GM23248 (cell line): Measurements from ENCODE around the gene USP46. TPM values are rescaled to one million over a fixed set of nuclear protein-coding genes. Genes with fewer than 3 reads are reported as not detected.
A peak's percentile ranks its signal among the peaks of the same experiment; 100 is the strongest.

Experiments used
- DNase-seq: peaks from one replicate; pipeline ENCODE4 v3.0.0-alpha.2; 2015
- H2AFZ ChIP-seq: fragments of 200-600 bp; sonication (generic); 2 replicates; pipeline ENCODE4 v1.6.1; 2016; ENCODE audit warnings: antibody characterized with exemption
- H3F3A ChIP-seq: fragments of 200-600 bp; sonication (generic); 2 replicates; pipeline ENCODE4 v1.6.1; 2016; ENCODE audit warnings: mild to moderate bottlenecking, antibody characterized with exemption, mixed run types; ENCODE audit not compliant: insufficient read depth
- H3K27ac ChIP-seq: fragments of 200-600 bp; sonication (generic); 2 replicates; pipeline ENCODE4 v1.5.1; 2016; ENCODE audit warnings: mild to moderate bottlenecking
- H3K27me3 ChIP-seq: fragments of 200-600 bp; sonication (generic); replicated peaks from 2 replicates; pipeline ENCODE4 v1.6.1; 2016; ENCODE audit warnings: mild to moderate bottlenecking; ENCODE audit not compliant: insufficient read depth
- H3K36me3 ChIP-seq: fragments of 200-600 bp; sonication (generic); 2 replicates; pipeline ENCODE4 v1.6.1; 2016; ENCODE audit warnings: low read depth, mild to moderate bottlenecking
- H3K4me1 ChIP-seq: fragments of 200-600 bp; sonication (generic); 2 replicates; pipeline ENCODE4 v1.6.1; 2016; ENCODE audit warnings: mild to moderate bottlenecking; ENCODE audit not compliant: insufficient read depth
- H3K4me2 ChIP-seq: fragments of 200-600 bp; sonication (generic); one replicate; pipeline ENCODE4 v1.6.1; 2016; ENCODE audit warnings: mild to moderate bottlenecking; ENCODE audit not compliant: unreplicated experiment
- H3K4me3 ChIP-seq: fragments of 200-600 bp; sonication (generic); 2 replicates; pipeline ENCODE4 v1.5.1; 2016; ENCODE audit warnings: mild to moderate bottlenecking
- H3K79me2 ChIP-seq: fragments of 200-600 bp; sonication (generic); 2 replicates; pipeline ENCODE4 v1.6.1; 2016; ENCODE audit warnings: mild to moderate bottlenecking; ENCODE audit not compliant: insufficient read depth
- H3K9ac ChIP-seq: fragments of 200-600 bp; sonication (generic); 2 replicates; pipeline ENCODE4 v1.6.1; 2016; ENCODE audit warnings: mild to moderate bottlenecking
- H3K9me2 ChIP-seq: fragments of 200-600 bp; sonication (generic); 2 replicates; pipeline ENCODE4 v1.6.1; 2016; ENCODE audit warnings: mixed run types, mild to moderate bottlenecking, moderate library complexity; ENCODE audit not compliant: insufficient read depth
- H3K9me3 ChIP-seq: fragments of 200-600 bp; sonication (generic); one replicate; pipeline ENCODE4 v1.6.1; 2017; ENCODE audit warnings: low read depth
- H4K20me1 ChIP-seq: fragments of 200-600 bp; sonication (generic); 2 replicates; pipeline ENCODE4 v1.6.0; 2016; ENCODE audit not compliant: insufficient read depth
- EZH2 ChIP-seq: fragments of 200-600 bp; sonication (generic); IDR thresholded peaks from 2 replicates; pipeline ENCODE4 v1.6.1; 2018; ENCODE audit warnings: antibody characterized with exemption, mild to moderate bottlenecking; ENCODE audit not compliant: insufficient read depth, poor library complexity, severe bottlenecking
- EZH2phosphoT487 ChIP-seq: fragments of 200-600 bp; sonication (generic); IDR thresholded peaks from 2 replicates; pipeline ENCODE4 v1.6.1; 2018; ENCODE audit warnings: antibody characterized with exemption, moderate library complexity, mild to moderate bottlenecking, low read depth; ENCODE audit not compliant: insufficient read depth
- WGBS, 2 experiments: methylation state at CpG; one replicate each; pipeline ENCODE4 v1.1.6; 2015 to 2017; ENCODE audit warnings: low lambda C conversion rate in 2 of 2, low coverage in 1 of 2; ENCODE audit errors: missing lambda C conversion rate in 2 of 2; 5-methylcytosine and 5-hydroxymethylcytosine counted together
- in situ Hi-C: fragments of 300-500 bp; cut with MboI; formaldehyde crosslinking; loops from 2 replicates; pipeline ENCODE4 v1.15.0; 2020
- polyA plus RNA-seq: library from polyadenylated mRNA; unstranded; fragments of >200 nt; fragmentation: Nextera tagmentation; extraction: Ambion mirVana; gene quantifications from 2 replicates; pipeline ENCODE4 v1.2.1, GENCODE V29; 2016
- total RNA-seq: library from RNA; depleted of rRNA; stranded (reverse); fragments of >200 nt; shearing (Covaris generic); gene quantifications from 2 replicates; pipeline ENCODE4 v1.2.3, GENCODE V29; 2014; rRNA removed

The USP46 gene
- total and polyA plus RNA-seq, 2 experiments from 2014 or later, result 9.4 to 11.3 TPM

DNA sequence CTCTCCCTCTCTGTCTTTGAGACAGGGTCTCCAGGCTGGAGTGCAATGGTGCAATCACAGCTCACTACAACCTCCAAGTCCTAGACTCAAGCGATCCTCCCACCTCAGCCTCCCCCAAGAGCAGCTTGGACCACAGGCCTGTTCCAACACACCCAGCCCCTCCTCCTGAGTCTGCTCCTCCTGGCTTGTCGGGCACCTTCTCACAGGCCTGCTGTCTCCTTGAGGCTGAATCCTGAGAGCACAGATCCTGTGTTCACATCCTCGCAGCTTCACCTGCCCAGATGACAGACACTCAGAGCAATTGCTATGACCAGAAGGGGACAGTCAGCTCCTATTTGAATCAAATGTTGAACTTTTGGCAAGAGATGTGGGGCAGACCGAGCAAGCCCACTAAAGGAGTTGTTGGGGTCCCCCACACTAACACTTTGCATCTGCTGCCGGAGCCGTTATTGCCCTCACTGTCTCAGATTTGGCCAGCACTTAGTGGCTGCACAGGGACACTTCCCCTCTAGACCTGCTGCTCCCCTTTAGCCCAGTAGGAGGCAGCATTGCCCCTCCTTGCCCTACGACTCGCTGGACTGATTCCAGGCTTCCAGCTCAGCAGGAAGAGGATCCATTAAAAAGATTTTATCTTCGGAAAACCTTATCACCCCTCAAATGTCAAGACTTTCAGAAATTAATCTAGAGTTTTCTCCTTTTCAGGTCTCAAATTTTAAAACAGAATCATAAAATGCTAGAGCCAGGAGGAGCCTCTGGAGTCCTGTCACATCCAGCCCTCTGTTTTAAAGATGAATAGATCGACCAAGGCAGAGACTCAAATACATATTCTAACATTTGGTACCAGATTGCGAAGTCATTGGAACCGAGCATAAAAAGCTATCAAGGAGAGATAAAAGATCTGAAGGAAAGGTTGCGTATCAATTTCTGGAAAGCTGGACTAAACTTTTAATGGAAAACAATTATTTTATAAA is 113.7 kb downstream of the USP46 start:
- H2AFZ ChIP-seq, result peak overlapping the region; percentile 76
- H3K27ac ChIP-seq, result no peak overlapping the region
- H4K20me1 ChIP-seq, result no peaks in the 10 kb centered on the region
- no peaks in the 10 kb centered on the region for H3K27me3 ChIP-seq
- no peaks in the 10 kb centered on the region for H3K9me3 ChIP-seq
- H3F3A ChIP-seq, result no peaks in the 10 kb centered on the region
- no peak for TF ChIP-seq EZH2
- TF ChIP-seq EZH2phosphoT487, result no peak
- in situ Hi-C loops, result loop anchor here (10.0 to 25.0 kb wide), 2 partner anchors 308 to 439 kb away; no protein-coding TSS in a partner anchor
- DNase-seq, result peak; percentile 84
- 23 to 24% methylated on average over 13 of the region's 13 CpGs for WGBS, 2 experiments
- H3K36me3 ChIP-seq, result no peaks in the 10 kb centered on the region
- no peaks in the 10 kb centered on the region for H3K4me1 ChIP-seq
- no peaks in the 10 kb centered on the region for H3K79me2 ChIP-seq
- H3K9ac ChIP-seq, result peak overlapping the region; percentile 49
- H3K4me2 ChIP-seq, result peak overlapping the region; percentile 69
- H3K9me2 ChIP-seq, result no peaks in the 10 kb centered on the region
- H3K4me3 ChIP-seq, result peak overlapping the region; percentile 62

Other genes with a start within 250 kb of the USP46 start
- gene ERVMER34-1, start 92.1 kb upstream of the USP46 start, total RNA-seq, result not detected in 2 replicates
- gene ERVMER34-1, start 92.1 kb upstream of the USP46 start, polyA plus RNA-seq, result not detected in 2 replicates
- gene RASL11B, start 203.0 kb upstream of the USP46 start, total RNA-seq, result not detected in 2 replicates
- gene RASL11B, start 203.0 kb upstream of the USP46 start, polyA plus RNA-seq, result 0.11 and 0.46 TPM in 2 replicates